Mucosa of descending colon (tissue), 3 donors: ENCODE results near the gene ATF7IP. TPM values are rescaled to one million over a fixed set of nuclear protein-coding genes. Genes with fewer than 3 reads are reported as not detected.
A peak's percentile ranks its signal among the peaks of the same experiment; 100 is the strongest.

Experiments
- ATAC-seq: fragments of 200-7000 bp; cut with Tn5 transposase; one replicate; pipeline ENCODE4 v1.9.1; 2020; ENCODE audit warnings: mild to moderate bottlenecking, moderate library complexity
- DNase-seq, 3 donors: peaks; one replicate each; pipeline ENCODE4 v3.0.0-alpha.2; 2020
- H3K36me3 ChIP-seq: fragments of 200-600 bp; one replicate; pipeline ENCODE4 v1.8.0; 2021; ENCODE audit warnings: low read depth, mild to moderate bottlenecking
- H3K4me1 ChIP-seq: fragments of 200-600 bp; one replicate; pipeline ENCODE4 v1.8.0; 2021; ENCODE audit warnings: low read depth, mild to moderate bottlenecking
- H3K4me3 ChIP-seq: fragments of 200-600 bp; one replicate; pipeline ENCODE4 v1.8.0; 2021; ENCODE audit warnings: mild to moderate bottlenecking
- H3K9me3 ChIP-seq: fragments of 200-600 bp; one replicate; pipeline ENCODE4 v1.8.0; 2021; ENCODE audit warnings: mild to moderate bottlenecking
- CTCF ChIP-seq: fragments of 200-600 bp; IDR thresholded peaks from one replicate; pipeline ENCODE4 v1.8.0; 2022; ENCODE audit warnings: antibody characterized with exemption, mild to moderate bottlenecking
- intact Hi-C, 2 donors: fragments of 100-400 bp; cut with DNase I in 1 of 2; cut with micrococcal nuclease in 1 of 2; formaldehyde crosslinking; loops; one replicate each; pipeline versions ENCODE4 v1.11.0 to v1.11.1; 2022; cut with DNase I, micrococcal nuclease
- total RNA-seq, 3 donors: library from RNA; stranded (reverse); fragmentation: NEBNext Ultra II Directional in 2 of 3; extraction: Animal tissue kit (Norgen Biotek cat#: 25700) in 2 of 3; gene quantifications; one replicate each; pipeline versions ENCODE4 v1.2.1 to v1.2.4, GENCODE V29; 2021 to 2023
- donor health status: DM: no; HTN: no; CAD: no; lungs with moderate emphysema.
- donor health status: DM: no; HTN: no; CAD: no.
- donor health status: DM: no; HTN: yes; CAD: no.

ATF7IP gene
- total RNA-seq, 3 donors from 2014 or later, result 40.3 to 84.1 (median 63.2) TPM

GRCh38 chr12:14426792-14427191 lies 61.3 kb downstream of the ATF7IP start:
- intact Hi-C loops, result no loop called here
- H3K4me3 ChIP-seq, result no peak overlapping the region
- no peaks in the 10 kb centered on the region for H3K9me3 ChIP-seq
- DNase-seq, result no peak
- no peak for ATAC-seq
- H3K36me3 ChIP-seq, result no peaks in the 10 kb centered on the region
- no peaks in the 10 kb centered on the region for H3K4me1 ChIP-seq
- no peak for TF ChIP-seq CTCF

- Histone ChIP-seq H3K9me3 (no peaks in the 10 kb centered on the region), H3K4me3 (no peak overlapping the region), H3K4me1 (no peaks in the 10 kb centered on the region), H3K36me3 (no peaks in the 10 kb centered on the region)
- TF ChIP-seq CTCF, result no peak
- ATAC-seq, result no peak
- DNase-seq, result peak in 1 of 3 donors; percentile 30
- intact Hi-C loops, result no loop called here
Observed at GRCh38 chr12:14427929-14428328, 62.4 kb downstream of the ATF7IP start.

GRCh38 chr12:14430394-14430986 lies 65.0 kb downstream of the ATF7IP start:
- DNase-seq, result no peak
- no peaks in the 10 kb centered on the region for H3K4me1 ChIP-seq
- no peak for TF ChIP-seq CTCF
- intact Hi-C loops, result no loop called here
- H3K4me3 ChIP-seq, result no peak overlapping the region
- no peaks in the 10 kb centered on the region for H3K9me3 ChIP-seq
- H3K36me3 ChIP-seq, result no peaks in the 10 kb centered on the region
- ATAC-seq, result no peak

GRCh38 chr12:14431975-14432374 lies 66.5 kb downstream of the ATF7IP start:
- H3K4me1 ChIP-seq, result no peaks in the 10 kb centered on the region
- ATAC-seq (no peak), DNase-seq (no peak)
- no peaks in the 10 kb centered on the region for H3K9me3 ChIP-seq
- intact Hi-C loops, result no loop called here
- no peak for TF ChIP-seq CTCF
- H3K36me3 ChIP-seq, result no peaks in the 10 kb centered on the region
- H3K4me3 ChIP-seq, result no peak overlapping the region

- H3K4me1 ChIP-seq, result no peaks in the 10 kb centered on the region
- ATAC-seq (no peak), DNase-seq (no peak)
- H3K9me3 ChIP-seq, result no peaks in the 10 kb centered on the region
- no peak for TF ChIP-seq CTCF
- intact Hi-C loops, result no loop called here
- H3K4me3 ChIP-seq, result no peak overlapping the region
- H3K36me3 ChIP-seq, result no peaks in the 10 kb centered on the region
Observed at GRCh38 chr12:14435627-14436026, 70.1 kb downstream of the ATF7IP start.
